Dorsolateral prefrontal cortex (tissue), 118 donors: ENCODE data around the gene LDB3. TPM values are rescaled to one million over a fixed set of nuclear protein-coding genes. Genes with fewer than 3 reads are reported as not detected.

ENCODE experiments used
- total RNA-seq, 120 experiments: library from RNA; stranded (reverse); gene quantifications; one replicate each; pipeline versions ENCODE4 v1.2.3 to v1.2.4, GENCODE V29; 2022

Gene LDB3
- total RNA-seq, 120 experiments from 2014 or later: 3.8 to 94.4 (median 22.6) TPM

Other genes starting within 250 kb of the LDB3 start
- 10 to 100 TPM; 25.8 to 40.0 (median 32.6) TPM for gene WAPL, start 146.7 kb upstream of the LDB3 start, total RNA-seq
- gene OPN4, start 14.0 kb upstream of the LDB3 start, total RNA-seq: 1 to 10 TPM in 93 of 120 experiments, under 1 TPM in 23, not detected in 4; 0.35 to 4.5 (median 1.6) TPM
- 10 to 100 TPM; 20.8 to 55.7 (median 33.4) TPM for gene BMPR1A, start 88.1 kb downstream of the LDB3 start, total RNA-seq